ENCODE results near the gene THAP8. TPM values are rescaled to one million over a fixed set of nuclear protein-coding genes. Genes with fewer than 3 reads are reported as not detected.

THAP8 gene
- total RNA-seq, 3 donors from 2014 or later (not counting 1 experiment from before 2014, with no cell fraction given): 1.8 to 3.2 (median 2.8) TPM

GRCh38 chr19:36026091-36026876 lies 27.8 kb downstream of the THAP8 start:
- no peak overlapping the region for H3K27ac Mint-ChIP-seq
- ATAC-seq: no peak
- DNase-seq: no peak
- Histone ChIP-seq H3K4me3 (ENCODE audit: low read length) (no peak overlapping the region), H3K27ac (ENCODE audit: low read length) (no peak overlapping the region), H3K9me3 (ENCODE audit: control insufficient read depth, insufficient read depth, low read length) (no peaks in the 10 kb centered on the region), H3K36me3 (ENCODE audit: control insufficient read depth, insufficient read depth, low read length) (peaks cover 7% of the 10 kb centered on the region), H3K27me3 (ENCODE audit: control insufficient read depth, insufficient read depth, low read length) (no peaks in the 10 kb centered on the region), H3K4me1 (ENCODE audit: control insufficient read depth, insufficient read depth, low read length) (no peaks in the 10 kb centered on the region)
- H3K27me3 Mint-ChIP-seq (ENCODE audit: low read depth in 2 of 2): no peaks in the 10 kb centered on the region
- 97% methylated on average over 49 of the region's 49 CpGs for WGBS (ENCODE audit: insufficient coverage)
- intact Hi-C loops (cut with micrococcal nuclease): no loop called here
- H3K4me3 Mint-ChIP-seq: no peak overlapping the region
- no peaks in the 10 kb centered on the region for H3K4me1 Mint-ChIP-seq
- no peaks in the 10 kb centered on the region for H3K36me3 Mint-ChIP-seq
- TF ChIP-seq, protein P1, sequence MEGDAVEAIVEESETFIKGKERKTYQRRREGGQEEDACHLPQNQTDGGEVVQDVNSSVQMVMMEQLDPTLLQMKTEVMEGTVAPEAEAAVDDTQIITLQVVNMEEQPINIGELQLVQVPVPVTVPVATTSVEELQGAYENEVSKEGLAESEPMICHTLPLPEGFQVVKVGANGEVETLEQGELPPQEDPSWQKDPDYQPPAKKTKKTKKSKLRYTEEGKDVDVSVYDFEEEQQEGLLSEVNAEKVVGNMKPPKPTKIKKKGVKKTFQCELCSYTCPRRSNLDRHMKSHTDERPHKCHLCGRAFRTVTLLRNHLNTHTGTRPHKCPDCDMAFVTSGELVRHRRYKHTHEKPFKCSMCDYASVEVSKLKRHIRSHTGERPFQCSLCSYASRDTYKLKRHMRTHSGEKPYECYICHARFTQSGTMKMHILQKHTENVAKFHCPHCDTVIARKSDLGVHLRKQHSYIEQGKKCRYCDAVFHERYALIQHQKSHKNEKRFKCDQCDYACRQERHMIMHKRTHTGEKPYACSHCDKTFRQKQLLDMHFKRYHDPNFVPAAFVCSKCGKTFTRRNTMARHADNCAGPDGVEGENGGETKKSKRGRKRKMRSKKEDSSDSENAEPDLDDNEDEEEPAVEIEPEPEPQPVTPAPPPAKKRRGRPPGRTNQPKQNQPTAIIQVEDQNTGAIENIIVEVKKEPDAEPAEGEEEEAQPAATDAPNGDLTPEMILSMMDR (IDR thresholded peaks at IDR 0.05): no peak
- no peaks in the 10 kb centered on the region for H3K9me3 Mint-ChIP-seq

- TF ChIP-seq, protein P1 (IDR thresholded peaks at IDR 0.05): no peak
- intact Hi-C loops (cut with micrococcal nuclease): no loop called here
- no peaks in the 10 kb centered on the region for H3K4me1 ChIP-seq (ENCODE audit: control insufficient read depth, insufficient read depth, low read length)
- no peaks in the 10 kb centered on the region for H3K27me3 ChIP-seq (ENCODE audit: control insufficient read depth, insufficient read depth, low read length)
- no peaks in the 10 kb centered on the region for H3K9me3 ChIP-seq (ENCODE audit: control insufficient read depth, insufficient read depth, low read length)
- H3K36me3 Mint-ChIP-seq: no peaks in the 10 kb centered on the region
- ATAC-seq (no peak), DNase-seq (no peak)
- no peak overlapping the region for H3K4me3 Mint-ChIP-seq
- H3K36me3 ChIP-seq (ENCODE audit: control insufficient read depth, insufficient read depth, low read length): peaks cover 7% of the 10 kb centered on the region
- no peaks in the 10 kb centered on the region for H3K9me3 Mint-ChIP-seq
- no CpG with 5 or more reads among the region's 1 CpG for WGBS (ENCODE audit: insufficient coverage)
- H3K27ac Mint-ChIP-seq: no peak overlapping the region
- H3K4me1 Mint-ChIP-seq: no peaks in the 10 kb centered on the region
- H3K27me3 Mint-ChIP-seq (ENCODE audit: low read depth in 2 of 2): no peaks in the 10 kb centered on the region
- H3K27ac ChIP-seq (ENCODE audit: low read length): no peak overlapping the region
- H3K4me3 ChIP-seq (ENCODE audit: low read length): no peak overlapping the region
Measured at GRCh38 chr19:36025541-36025940, 28.5 kb downstream of the THAP8 start.

DNA sequence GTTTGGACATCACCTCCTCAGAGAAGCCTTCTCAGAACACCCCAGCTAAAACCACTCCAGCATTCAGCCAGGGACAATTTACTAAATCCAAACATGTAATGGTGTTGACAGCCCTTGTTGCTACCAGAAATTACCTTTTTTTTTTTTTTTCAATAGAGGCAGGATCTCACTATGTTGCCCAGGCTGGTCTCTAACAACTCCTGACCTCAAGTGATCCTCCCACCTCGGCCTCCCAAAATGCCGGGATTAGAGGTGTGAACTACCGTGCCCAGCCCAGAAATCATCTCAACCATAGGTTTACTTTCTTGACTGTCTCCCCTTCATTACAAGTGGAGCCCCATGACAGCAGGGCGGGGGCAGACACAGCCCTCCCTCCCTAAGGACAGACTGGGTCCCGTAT lies 30.7 kb downstream of the THAP8 start:
- intact Hi-C loops (cut with micrococcal nuclease): no loop called here
- no peaks in the 10 kb centered on the region for H3K36me3 Mint-ChIP-seq
- H3K4me1 ChIP-seq (ENCODE audit: control insufficient read depth, insufficient read depth, low read length): no peaks in the 10 kb centered on the region
- WGBS (ENCODE audit: insufficient coverage): over 99% methylated on average over 5 of the region's 5 CpGs
- H3K27ac ChIP-seq (ENCODE audit: low read length): no peak overlapping the region
- no peak overlapping the region for H3K27ac Mint-ChIP-seq
- H3K4me3 ChIP-seq (ENCODE audit: low read length): no peak overlapping the region
- H3K4me1 Mint-ChIP-seq: no peaks in the 10 kb centered on the region
- H3K27me3 ChIP-seq (ENCODE audit: control insufficient read depth, insufficient read depth, low read length): no peaks in the 10 kb centered on the region
- H3K36me3 ChIP-seq (ENCODE audit: control insufficient read depth, insufficient read depth, low read length): peaks cover 7% of the 10 kb centered on the region
- H3K27me3 Mint-ChIP-seq (ENCODE audit: low read depth in 2 of 2): no peaks in the 10 kb centered on the region
- H3K9me3 Mint-ChIP-seq: no peaks in the 10 kb centered on the region
- no peak for DNase-seq
- H3K4me3 Mint-ChIP-seq: no peak overlapping the region
- no peak for ATAC-seq
- TF ChIP-seq, protein P1 (IDR thresholded peaks at IDR 0.05): no peak
- no peaks in the 10 kb centered on the region for H3K9me3 ChIP-seq (ENCODE audit: control insufficient read depth, insufficient read depth, low read length)
